ENCODE data around the gene TXNRD1.

TXNRD1 gene

DNA sequence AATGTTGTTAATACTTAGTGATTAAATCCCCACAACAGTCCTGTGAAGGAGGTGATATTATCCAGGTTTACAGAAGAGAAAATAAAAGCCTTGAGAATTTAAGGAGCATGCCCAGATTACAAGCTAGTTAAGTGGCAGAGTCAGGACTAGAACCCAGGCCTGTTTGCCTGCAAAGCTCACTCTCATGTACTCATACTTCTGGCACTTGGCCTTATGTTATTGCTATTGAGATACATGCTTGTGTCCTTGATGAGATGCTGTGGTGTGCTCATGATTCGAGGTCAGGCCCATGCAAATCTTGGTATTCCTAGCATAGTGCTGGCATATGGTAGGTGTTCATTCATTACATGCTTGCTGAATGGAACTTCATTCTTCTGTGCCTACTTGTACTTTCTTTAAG is 80.4 kb downstream of the TXNRD1 start:
- TF ChIP-seq, protein P1, sequence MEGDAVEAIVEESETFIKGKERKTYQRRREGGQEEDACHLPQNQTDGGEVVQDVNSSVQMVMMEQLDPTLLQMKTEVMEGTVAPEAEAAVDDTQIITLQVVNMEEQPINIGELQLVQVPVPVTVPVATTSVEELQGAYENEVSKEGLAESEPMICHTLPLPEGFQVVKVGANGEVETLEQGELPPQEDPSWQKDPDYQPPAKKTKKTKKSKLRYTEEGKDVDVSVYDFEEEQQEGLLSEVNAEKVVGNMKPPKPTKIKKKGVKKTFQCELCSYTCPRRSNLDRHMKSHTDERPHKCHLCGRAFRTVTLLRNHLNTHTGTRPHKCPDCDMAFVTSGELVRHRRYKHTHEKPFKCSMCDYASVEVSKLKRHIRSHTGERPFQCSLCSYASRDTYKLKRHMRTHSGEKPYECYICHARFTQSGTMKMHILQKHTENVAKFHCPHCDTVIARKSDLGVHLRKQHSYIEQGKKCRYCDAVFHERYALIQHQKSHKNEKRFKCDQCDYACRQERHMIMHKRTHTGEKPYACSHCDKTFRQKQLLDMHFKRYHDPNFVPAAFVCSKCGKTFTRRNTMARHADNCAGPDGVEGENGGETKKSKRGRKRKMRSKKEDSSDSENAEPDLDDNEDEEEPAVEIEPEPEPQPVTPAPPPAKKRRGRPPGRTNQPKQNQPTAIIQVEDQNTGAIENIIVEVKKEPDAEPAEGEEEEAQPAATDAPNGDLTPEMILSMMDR (IDR thresholded peaks at IDR 0.05; ENCODE audit: insufficient read depth, missing control alignments), result no peak
- FAIRE-seq (no peak), DNase-seq (ENCODE audit: insufficient read length, low spot score) (no peak)

DNA sequence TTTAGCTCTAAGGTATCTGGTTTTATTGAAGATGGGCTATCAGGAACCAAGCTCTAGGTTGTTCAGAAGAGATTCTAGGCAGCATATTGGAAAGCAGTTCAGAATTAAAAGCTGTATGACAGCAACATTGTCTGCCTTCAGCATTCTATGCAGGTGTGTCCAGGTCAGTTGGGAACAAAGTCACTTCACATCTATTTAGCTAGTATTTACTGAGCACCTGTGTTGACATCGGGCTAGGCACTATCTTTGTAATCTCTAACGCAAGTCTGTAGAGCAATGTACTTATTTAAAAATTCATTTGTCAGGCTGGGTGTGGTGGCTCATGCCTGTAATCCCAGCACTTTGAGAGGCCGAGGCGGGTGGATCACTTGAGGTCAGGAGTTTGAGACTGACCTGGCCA is 81.1 kb downstream of the TXNRD1 start:
- TF ChIP-seq, protein P1 (IDR thresholded peaks at IDR 0.05; ENCODE audit: insufficient read depth, missing control alignments), result no peak
- FAIRE-seq (no peak), DNase-seq (ENCODE audit: insufficient read length, low spot score) (no peak)

DNA sequence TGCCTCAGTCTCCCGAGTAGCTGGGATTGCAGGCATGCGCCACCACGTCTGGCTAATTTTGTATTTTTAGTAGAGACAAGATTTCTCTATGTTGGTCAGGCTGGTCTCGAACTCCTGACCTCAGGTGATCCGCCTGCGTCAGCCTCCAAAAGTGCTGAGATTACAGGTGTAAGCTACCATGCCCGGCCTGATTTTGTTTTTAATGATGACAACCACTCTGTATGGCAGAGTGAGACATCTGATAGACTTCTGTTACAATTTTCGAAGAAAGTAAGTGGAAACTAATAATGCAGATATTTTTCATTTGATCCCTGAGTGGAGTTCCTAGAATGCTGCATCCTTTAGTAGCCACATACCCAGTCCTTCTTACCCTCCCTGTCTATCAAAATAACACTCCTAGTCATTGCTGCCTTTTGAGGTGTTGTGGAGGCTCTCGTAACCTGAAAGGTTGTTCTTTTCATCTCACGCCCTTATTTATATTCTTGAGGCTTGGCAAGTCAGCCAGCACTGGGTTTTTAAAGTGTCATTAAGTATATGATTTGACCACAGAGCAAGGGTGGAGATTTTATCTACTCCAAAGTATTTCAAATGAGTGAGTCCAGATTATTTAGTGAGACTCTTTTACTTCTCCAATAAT is 82.0 kb downstream of the TXNRD1 start:
- FAIRE-seq (no peak), DNase-seq (ENCODE audit: insufficient read length, low spot score) (no peak)
- TF ChIP-seq, protein P1 (IDR thresholded peaks at IDR 0.05; ENCODE audit: insufficient read depth, missing control alignments), result no peak

DNA sequence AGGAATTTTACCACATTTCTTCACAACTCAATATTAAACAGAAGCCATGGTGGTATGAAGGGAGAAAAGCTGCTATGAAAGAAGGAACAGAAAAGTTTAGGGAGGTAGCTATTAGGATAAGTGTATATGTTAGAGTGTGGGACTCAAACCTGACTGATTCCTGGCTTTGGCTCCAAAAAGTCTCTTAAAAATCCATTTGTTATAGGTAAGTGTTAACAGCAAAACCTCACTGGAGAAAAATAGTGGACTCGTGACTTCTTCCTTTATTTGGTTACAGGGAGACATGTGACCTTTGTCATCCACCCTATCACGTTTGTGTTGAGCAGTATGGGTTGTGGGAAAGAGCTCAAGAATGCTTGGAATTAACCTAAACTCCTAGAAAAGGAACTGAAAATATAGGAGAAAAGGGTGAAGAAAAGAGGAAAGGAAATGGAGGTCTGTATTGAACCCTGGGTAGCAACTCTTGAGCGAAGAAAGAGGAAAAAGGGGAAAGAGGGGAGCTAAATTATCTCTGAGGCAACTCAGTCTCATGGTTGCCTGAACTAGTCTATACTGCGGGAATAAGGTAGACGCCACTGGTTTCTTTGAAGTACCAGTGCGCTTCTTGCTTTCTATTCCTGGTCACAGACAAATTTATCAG is 84.4 kb downstream of the TXNRD1 start:
- DNase-seq (ENCODE audit: insufficient read length, low spot score) (no peak), FAIRE-seq (no peak)
- TF ChIP-seq, protein P1 (IDR thresholded peaks at IDR 0.05; ENCODE audit: insufficient read depth, missing control alignments), result no peak

DNA sequence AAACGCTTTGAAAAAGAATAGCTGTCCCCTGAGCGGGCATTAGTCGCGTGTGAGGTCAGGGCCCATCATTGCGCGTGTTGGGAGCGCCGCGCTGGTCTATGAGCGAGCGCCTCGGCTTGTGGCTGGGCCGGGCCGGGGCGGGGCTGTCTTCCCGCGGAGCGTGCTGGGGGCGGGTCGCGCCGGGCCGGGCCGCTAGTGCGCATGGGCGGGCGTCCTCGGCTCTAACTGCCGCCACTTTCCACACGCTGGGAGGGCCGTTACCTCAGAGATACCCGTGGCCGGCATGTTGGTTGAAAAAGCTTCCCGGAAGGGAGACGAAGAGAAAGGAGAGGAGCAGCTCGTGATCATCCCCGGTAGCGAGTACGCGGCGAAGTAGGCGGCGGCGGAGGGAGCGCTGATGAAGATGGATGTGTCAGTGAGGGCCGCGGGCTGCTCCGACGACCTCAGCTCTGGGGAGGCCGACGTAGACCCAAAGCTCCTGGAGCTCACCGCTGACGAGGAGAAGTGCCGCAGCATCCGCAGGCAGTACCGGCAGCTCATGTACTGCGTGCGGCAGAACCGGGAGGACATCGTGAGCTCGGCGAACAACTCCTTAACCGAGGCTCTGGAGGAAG is 88.1 kb downstream of the TXNRD1 start, which contains the start of gene EID3:
Gene EID3, plus strand, starts transcription at position 202 of the 614 bp plus-strand sequence. Its CDS starts 196 bp downstream, at position 398.
- FAIRE-seq, result no peak
- TF ChIP-seq, protein P1 (IDR thresholded peaks at IDR 0.05; ENCODE audit: insufficient read depth, missing control alignments), result no peak
- DNase-seq (ENCODE audit: insufficient read length, low spot score), result no peak

DNA sequence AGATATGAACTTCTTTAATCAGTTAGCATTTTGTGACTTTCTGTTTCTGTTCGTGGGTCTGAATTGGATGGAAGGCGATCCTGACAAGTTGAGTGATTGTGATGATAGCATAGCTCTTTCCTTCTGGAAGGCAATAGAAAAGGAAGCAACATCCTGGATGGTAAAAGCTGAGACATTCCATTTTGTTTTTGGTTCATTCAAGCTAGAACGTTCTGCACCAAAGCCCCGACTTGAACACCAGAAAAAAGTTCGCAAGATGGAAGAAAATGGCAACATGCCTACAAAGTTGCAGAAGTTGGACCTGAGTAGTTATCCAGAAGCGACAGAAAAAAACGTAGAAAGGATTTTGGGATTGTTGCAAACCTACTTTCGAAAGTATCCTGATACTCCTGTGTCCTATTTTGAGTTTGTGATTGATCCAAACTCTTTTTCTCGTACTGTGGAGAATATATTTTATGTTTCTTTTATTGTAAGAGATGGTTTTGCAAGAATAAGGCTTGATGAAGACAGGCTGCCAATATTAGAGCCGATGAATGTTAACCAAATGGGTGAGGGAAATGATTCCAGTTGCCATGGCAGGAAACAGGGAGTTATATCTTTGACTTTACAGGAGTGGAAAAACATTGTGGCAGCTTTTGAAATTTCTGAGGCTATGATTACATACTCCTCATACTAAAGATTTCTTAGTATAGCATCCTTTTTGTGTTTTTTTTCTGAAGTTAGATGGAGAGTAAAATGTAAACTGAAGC is 88.9 kb downstream of the TXNRD1 start:
- TF ChIP-seq, protein P1 (IDR thresholded peaks at IDR 0.05; ENCODE audit: insufficient read depth, missing control alignments), result no peak
- FAIRE-seq, result no peak
- DNase-seq (ENCODE audit: insufficient read length, low spot score), result no peak

Measured in D721Med (cell line).